Mesodermal cell (in vitro differentiated cells): ENCODE measurements around the gene VPS54.

Experiments
- H3K27ac ChIP-seq: 2 replicates; pipeline ENCODE4 v1.7.0; 2013; ENCODE audit warnings: mild to moderate bottlenecking, low read depth, low read length, moderate library complexity; ENCODE audit not compliant: severe bottlenecking
- H3K36me3 ChIP-seq: 2 replicates; pipeline ENCODE4 v1.7.1; 2013; ENCODE audit warnings: mild to moderate bottlenecking, low read length, moderate library complexity; ENCODE audit not compliant: control insufficient read depth, insufficient read depth
- H3K4me1 ChIP-seq: one replicate; pipeline ENCODE4 v1.7.1; 2013; ENCODE audit warnings: mild to moderate bottlenecking, low read length; ENCODE audit not compliant: insufficient read depth, control insufficient read depth, poor library complexity, severe bottlenecking
- H3K4me3 ChIP-seq: 2 replicates; pipeline ENCODE4 v1.7.0; 2013; ENCODE audit warnings: low read length, control low read depth, mild to moderate bottlenecking; ENCODE audit not compliant: insufficient read depth, poor library complexity, severe bottlenecking; ENCODE audit errors: extremely low read depth
- H3K9me3 ChIP-seq: 2 replicates; pipeline ENCODE4 v1.7.1; 2013; ENCODE audit warnings: mild to moderate bottlenecking, low read length, moderate library complexity; ENCODE audit not compliant: control insufficient read depth
- WGBS, 2 experiments: methylation state at CpG; one replicate each; pipeline ENCODE4 v1.1.5; 2013; ENCODE audit warnings: missing lambda C conversion rate in 2 of 2; ENCODE audit not compliant: insufficient coverage in 2 of 2; 5-methylcytosine and 5-hydroxymethylcytosine counted together

The VPS54 gene

DNA sequence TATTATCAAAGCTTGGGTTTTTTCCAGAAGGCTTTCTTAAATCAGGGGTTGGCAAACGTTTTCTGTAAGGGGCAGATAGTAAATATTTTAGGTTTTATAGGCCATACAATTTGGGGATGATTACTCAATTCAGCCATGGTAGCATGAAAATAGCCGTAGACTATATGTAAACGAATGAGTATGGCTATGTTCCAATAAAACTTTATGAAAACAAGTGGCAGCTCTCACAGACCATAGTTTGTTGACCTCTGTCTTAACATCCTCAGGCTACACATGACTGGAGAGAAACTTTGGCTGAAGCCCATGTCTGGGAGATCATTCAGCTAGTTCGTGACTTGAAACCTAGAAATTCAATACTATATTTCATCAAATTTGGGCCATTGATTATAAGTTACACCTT lies 147.4 kb downstream of the VPS54 start:
- Histone ChIP-seq H3K27ac (no peak overlapping the region), H3K4me3 (no peak overlapping the region), H3K4me1 (no peaks in the 10 kb centered on the region), H3K9me3 (peaks cover 19% of the 10 kb centered on the region), H3K36me3 (peaks cover 72% of the 10 kb centered on the region)
- WGBS, 2 experiments, result 89 to 96% methylated on average over 3 of the region's 4 CpGs

GRCh38 chr2:63870679-63871078 lies 148.5 kb downstream of the VPS54 start:
- peaks cover 62% of the 10 kb centered on the region for H3K36me3 ChIP-seq
- no peak overlapping the region for H3K4me3 ChIP-seq
- no peaks in the 10 kb centered on the region for H3K4me1 ChIP-seq
- WGBS, 2 experiments, result 100% methylated on average over 1 of the region's 4 CpGs
- peaks cover 19% of the 10 kb centered on the region for H3K9me3 ChIP-seq
- H3K27ac ChIP-seq, result no peak overlapping the region

- Histone ChIP-seq H3K36me3 (peaks cover 57% of the 10 kb centered on the region), H3K27ac (no peak overlapping the region)
- WGBS, 2 experiments, result 100% methylated on average over 1 of the region's 2 CpGs
Measured at GRCh38 chr2:63866009-63866709, 153.1 kb downstream of the VPS54 start.

GRCh38 chr2:63865159-63865799 lies 153.9 kb downstream of the VPS54 start:
- peaks cover 57% of the 10 kb centered on the region for H3K36me3 ChIP-seq

More at GRCh38 chr2:63866009-63866709, 153.1 kb downstream of the VPS54 start:
- Histone ChIP-seq H3K4me1 (peaks cover 11% of the 10 kb centered on the region), H3K9me3 (no peaks in the 10 kb centered on the region), H3K4me3 (no peak overlapping the region)

DNA sequence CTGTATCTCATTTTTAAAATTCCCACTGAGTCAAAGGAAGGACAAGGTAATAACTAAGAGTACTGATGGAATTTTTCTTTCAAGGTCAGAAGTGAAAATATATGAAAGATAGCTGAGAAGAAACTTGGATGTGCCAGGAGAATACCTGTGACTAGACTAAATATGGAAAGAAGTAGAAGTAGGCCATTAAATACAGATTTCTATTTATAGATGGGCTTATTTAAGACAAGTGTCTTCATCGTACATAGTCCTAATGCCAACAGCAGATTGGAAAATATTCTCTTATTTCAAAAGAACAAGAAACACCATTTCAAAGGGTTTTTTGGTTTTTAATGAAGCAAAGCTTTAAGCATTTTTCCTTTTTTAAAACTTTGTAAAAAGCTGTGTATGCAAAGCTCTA lies 155.5 kb downstream of the VPS54 start:
- H3K36me3 ChIP-seq, result peaks cover 71% of the 10 kb centered on the region

More at GRCh38 chr2:63865159-63865799, 153.9 kb downstream of the VPS54 start:
- WGBS, 2 experiments, result 96 to 97% methylated on average over 3 to 5 of the region's 6 CpGs
- H3K27ac ChIP-seq, result no peak overlapping the region
- H3K4me3 ChIP-seq, result no peak overlapping the region
- no peaks in the 10 kb centered on the region for H3K9me3 ChIP-seq
- H3K4me1 ChIP-seq, result peaks cover 11% of the 10 kb centered on the region

DNA sequence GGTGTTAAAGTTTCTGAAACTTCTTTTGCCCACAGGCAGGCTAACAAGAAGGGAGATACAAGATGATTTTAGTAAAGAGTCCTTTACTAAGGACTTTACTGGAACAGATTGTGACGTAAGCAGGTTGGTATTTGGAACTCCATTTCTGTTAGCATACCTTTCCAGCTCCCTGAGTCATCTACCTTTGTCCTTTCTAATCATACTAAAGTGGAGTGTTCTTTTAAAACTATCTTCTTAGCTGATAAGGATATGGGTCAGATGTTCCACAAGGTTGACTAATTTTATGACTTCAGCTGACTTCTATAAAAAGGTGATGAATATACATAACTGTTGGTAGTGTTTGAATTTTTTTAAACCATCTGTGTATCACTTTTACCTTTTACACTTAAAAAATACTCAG lies 156.4 kb downstream of the VPS54 start:
- H3K9me3 ChIP-seq, result no peaks in the 10 kb centered on the region
- WGBS, 2 experiments, result no CpG with 5 or more reads among the region's 1 CpG
- no peak overlapping the region for H3K4me3 ChIP-seq
- peaks cover 11% of the 10 kb centered on the region for H3K4me1 ChIP-seq
- H3K36me3 ChIP-seq, result peaks cover 67% of the 10 kb centered on the region
- no peak overlapping the region for H3K27ac ChIP-seq

More for the DNA sequence above, 155.5 kb downstream of the VPS54 start:
- no peak overlapping the region for H3K4me3 ChIP-seq
- WGBS, 2 experiments, result no CpG with 5 or more reads among the region's 1 CpG
- no peak overlapping the region for H3K27ac ChIP-seq
- H3K9me3 ChIP-seq, result no peaks in the 10 kb centered on the region
- peaks cover 11% of the 10 kb centered on the region for H3K4me1 ChIP-seq

GRCh38 chr2:63861220-63861822 lies 157.9 kb downstream of the VPS54 start:
- H3K9me3 ChIP-seq, result no peaks in the 10 kb centered on the region
- peaks cover 11% of the 10 kb centered on the region for H3K4me1 ChIP-seq
- H3K36me3 ChIP-seq, result peaks cover 77% of the 10 kb centered on the region
- WGBS, 2 experiments, result 70 to 91% methylated on average over 1 to 3 of the region's 6 CpGs
- H3K27ac ChIP-seq, result no peak overlapping the region
- no peak overlapping the region for H3K4me3 ChIP-seq

GRCh38 chr2:63858291-63858690 lies 160.9 kb downstream of the VPS54 start:
- Histone ChIP-seq H3K27ac (no peak overlapping the region), H3K4me3 (no peak overlapping the region), H3K36me3 (peaks cover 66% of the 10 kb centered on the region), H3K4me1 (peaks cover 22% of the 10 kb centered on the region), H3K9me3 (no peaks in the 10 kb centered on the region)
- WGBS, 2 experiments, result no CpG with 5 or more reads among the region's 2 CpGs

DNA sequence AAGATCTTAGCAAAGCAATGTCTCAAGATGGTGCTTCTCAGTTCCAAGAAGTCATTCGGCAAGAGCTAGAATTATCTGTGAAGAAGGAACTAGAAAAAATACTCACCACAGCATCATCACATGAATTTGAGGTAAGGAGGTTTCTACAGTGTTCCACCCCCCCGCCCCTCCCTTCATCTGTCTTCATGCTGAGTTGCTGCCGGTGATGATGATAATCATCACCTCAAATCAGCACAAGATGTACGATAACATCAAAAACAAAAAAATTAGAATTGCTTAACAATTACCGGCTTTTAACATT lies 163.0 kb downstream of the VPS54 start:
- no peak overlapping the region for H3K4me3 ChIP-seq
- H3K9me3 ChIP-seq, result no peaks in the 10 kb centered on the region
- peaks cover 18% of the 10 kb centered on the region for H3K4me1 ChIP-seq
- 67 to 100% methylated on average over 1 to 4 of the region's 5 CpGs for WGBS, 2 experiments
- no peak overlapping the region for H3K27ac ChIP-seq
- H3K36me3 ChIP-seq, result peaks cover 48% of the 10 kb centered on the region

GRCh38 chr2:63855418-63856302 lies 163.6 kb downstream of the VPS54 start:
- H3K36me3 ChIP-seq, result peaks cover 47% of the 10 kb centered on the region
- WGBS, 2 experiments, result 91 to 94% methylated on average over 12 to 13 of the region's 14 CpGs
- H3K27ac ChIP-seq, result no peak overlapping the region
- peaks cover 18% of the 10 kb centered on the region for H3K4me1 ChIP-seq
- H3K9me3 ChIP-seq, result no peaks in the 10 kb centered on the region
- H3K4me3 ChIP-seq, result no peak overlapping the region
